Measurements from ENCODE around the gene TTLL12. TPM values are rescaled to one million over a fixed set of nuclear protein-coding genes. Genes with fewer than 3 reads are reported as not detected.
A peak's percentile ranks its signal among the peaks of the same experiment; 100 is the strongest.

TTLL12 gene
- total RNA-seq, 1 experiment from 2014 or later = 100 TPM

- Histone ChIP-seq H3K4me3 (replicated peaks in 1 of 2; ENCODE audit: low read depth in 1 of 2, low read length in 2 of 2) (no peak overlapping the region), H4K20me1 (ENCODE audit: insufficient read depth) (no peaks in the 10 kb centered on the region), H3K36me3 (ENCODE audit: control insufficient read depth in 1 of 2, insufficient read depth in 2 of 2, low read length in 2 of 2) (no peaks in the 10 kb centered on the region), H3K79me2 (ENCODE audit: insufficient read depth, low read length) (no peaks in the 10 kb centered on the region), H3K4me1 (ENCODE audit: control insufficient read depth in 1 of 2, insufficient read depth in 2 of 2, low read length in 2 of 2) (peaks cover 0 to 7% of the 10 kb centered on the region in 2 experiments; a peak in 1 of 4 replicates), H3K27ac (ENCODE audit: low read depth, low read length) (no peak overlapping the region), H3K9ac (ENCODE audit: low read length) (no peak overlapping the region), H3K4me2 (ENCODE audit: low read length) (no peak overlapping the region), H3K9me2 (ENCODE audit: insufficient read depth) (no peaks in the 10 kb centered on the region), H3K9me3 (ENCODE audit: control insufficient read depth in 1 of 2, insufficient read depth in 1 of 2, low read depth in 1 of 2, low read length in 2 of 2) (no peaks in the 10 kb centered on the region), H3K27me3 (ENCODE audit: insufficient read depth, low read length) (no peaks in the 10 kb centered on the region), H2AFZ (ENCODE audit: low read depth, low read length, poor library complexity, severe bottlenecking) (no peak overlapping the region)
- peak; percentile 10 for DNase-seq (ENCODE audit: low read depth, low spot score)
- ChIA-PET CTCF (interaction anchor here (0.6 to 6.0 kb wide), 6 partner anchors 9 to 607 kb away, joined by 3 to 66 read pairs (median 4); partner anchors contain the start of genes SCUBE1 and TTLL12), RAD21 (ENCODE audit: low non-redundant PET in 1 of 2, low total read pairs in 2 of 2, uncharacterized antibody in 2 of 2, unreplicated experiment in 2 of 2) (interaction anchor here in 1 of 2 experiments (1.4 kb wide), 1 partner anchor 41 kb away, joined by 4 read pairs; the partner anchor contains the start of gene TTLL12), POLR2A (interaction anchor here (1.0 to 1.5 kb wide), 2 partner anchors 41 to 146 kb away, joined by 3 read pairs; no protein-coding TSS in a partner anchor)
- intact Hi-C loops (cut with micrococcal nuclease) = no loop called here
- BruUV-seq (replicated peaks) = no TSS peak
- peak; percentile 64 for ATAC-seq
- TF ChIP-seq JUND (IDR thresholded peaks at IDR 0.05) = no peak
- peak; percentile 83 for TF ChIP-seq RAD21 (IDR thresholded peaks at IDR 0.05; ENCODE audit: low read depth)
- TF ChIP-seq CTCF (IDR thresholded peaks at IDR 0.05 in 2 of 3, conservative IDR thresholded peaks at IDR 0.05 in 1 of 3; ENCODE audit: borderline replicate concordance in 1 of 3, insufficient read depth in 1 of 3, low read depth in 2 of 3, low read length in 2 of 3) = peak; percentile 71 to 75 (median 73)
- TF ChIP-seq, protein P1, sequence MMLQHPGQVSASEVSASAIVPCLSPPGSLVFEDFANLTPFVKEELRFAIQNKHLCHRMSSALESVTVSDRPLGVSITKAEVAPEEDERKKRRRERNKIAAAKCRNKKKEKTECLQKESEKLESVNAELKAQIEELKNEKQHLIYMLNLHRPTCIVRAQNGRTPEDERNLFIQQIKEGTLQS (IDR thresholded peaks at IDR 0.05) = no peak
Measured at GRCh38 chr22:43228330-43228729, 41.4 kb upstream of the TTLL12 start.

DNA sequence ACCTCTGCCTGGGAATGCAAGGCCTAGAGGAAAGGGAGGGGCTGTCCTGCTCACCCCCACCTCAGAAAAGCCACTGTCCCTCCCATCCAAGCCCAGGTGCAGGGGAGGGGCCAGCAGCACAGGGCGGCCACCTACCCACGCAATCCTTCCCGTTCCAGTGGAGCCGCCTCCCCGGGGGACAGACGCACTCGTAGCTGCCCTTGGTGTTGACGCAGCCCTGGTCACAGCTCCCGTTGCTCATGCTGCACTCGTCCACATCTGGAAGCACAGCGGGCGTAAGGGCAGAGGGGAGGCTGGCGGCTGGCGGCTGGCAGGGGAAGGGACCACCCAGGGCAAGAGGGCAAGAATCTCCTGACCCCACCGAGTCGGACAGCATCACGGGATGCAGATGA, 40.3 kb upstream of the TTLL12 start:
- Histone ChIP-seq H3K27me3 (ENCODE audit: insufficient read depth, low read length) (no peaks in the 10 kb centered on the region), H3K9me3 (ENCODE audit: control insufficient read depth in 1 of 2, insufficient read depth in 1 of 2, low read depth in 1 of 2, low read length in 2 of 2) (no peaks in the 10 kb centered on the region), H3K9ac (ENCODE audit: low read length) (no peak overlapping the region), H3K4me1 (ENCODE audit: control insufficient read depth in 1 of 2, insufficient read depth in 2 of 2, low read length in 2 of 2) (peaks cover 0 to 7% of the 10 kb centered on the region in 2 experiments; a peak in 1 of 4 replicates), H3K79me2 (ENCODE audit: insufficient read depth, low read length) (no peaks in the 10 kb centered on the region), H3K9me2 (ENCODE audit: insufficient read depth) (no peaks in the 10 kb centered on the region), H3K36me3 (ENCODE audit: control insufficient read depth in 1 of 2, insufficient read depth in 2 of 2, low read length in 2 of 2) (no peaks in the 10 kb centered on the region), H4K20me1 (ENCODE audit: insufficient read depth) (no peaks in the 10 kb centered on the region), H3K4me2 (ENCODE audit: low read length) (no peak overlapping the region), H3K27ac (ENCODE audit: low read depth, low read length) (no peak overlapping the region), H2AFZ (ENCODE audit: low read depth, low read length, poor library complexity, severe bottlenecking) (no peak overlapping the region), H3K4me3 (replicated peaks in 1 of 2; ENCODE audit: low read depth in 1 of 2, low read length in 2 of 2) (no peak overlapping the region)
- CTCF ChIA-PET = interaction anchor here (6.0 kb wide), 1 partner anchor 118 kb away, joined by 66 read pairs; the partner anchor contains the start of gene SCUBE1
- no peak for ATAC-seq
- TF ChIP-seq EZH2phosphoT487 (IDR thresholded peaks at IDR 0.05; ENCODE audit: borderline replicate concordance) (no peak), TCF7L2 (IDR thresholded peaks at IDR 0.05; ENCODE audit: borderline replicate concordance, extremely low read depth, insufficient read depth, insufficient read length) (no peak), JUND (IDR thresholded peaks at IDR 0.05) (no peak), YY1 (IDR thresholded peaks at IDR 0.05; ENCODE audit: extremely low read depth, insufficient replicate concordance, low read depth, low read length) (no peak), SP1 (IDR thresholded peaks at IDR 0.05; ENCODE audit: low read depth) (no peak), POLR2AphosphoS5 (IDR thresholded peaks at IDR 0.05; ENCODE audit: low read depth, low read length) (no peak)
- DNase-seq (ENCODE audit: low read depth, low spot score) = no peak
- intact Hi-C loops (cut with micrococcal nuclease) = no loop called here
- BruUV-seq (replicated peaks) = no TSS peak
- POLR2A ChIA-PET = no interaction called here
- RAD21 ChIA-PET (ENCODE audit: low non-redundant PET in 1 of 2, low total read pairs in 2 of 2, uncharacterized antibody in 2 of 2, unreplicated experiment in 2 of 2) = no interaction called here

All from HCT116 (cell line).